Osteocyte (in vitro differentiated cells): ENCODE data around the gene CXXC5. TPM values are rescaled to one million over a fixed set of nuclear protein-coding genes. Genes with fewer than 3 reads are reported as not detected.

Source experiments
- DNase-seq: peaks from one replicate; pipeline ENCODE4 v3.0.0; 2021; ENCODE audit warnings: mixed read lengths; ENCODE audit not compliant: unreplicated experiment; ENCODE audit errors: extremely low spot score
- H3K27ac Mint-ChIP-seq: one replicate; pipeline ENCODE4 v1.8.0; 2021; ENCODE audit warnings: mild to moderate bottlenecking, mixed read lengths; ENCODE audit not compliant: unreplicated experiment
- H3K27me3 Mint-ChIP-seq: one replicate; pipeline ENCODE4 v1.8.0; 2021; ENCODE audit warnings: mixed read lengths; ENCODE audit not compliant: unreplicated experiment
- H3K36me3 Mint-ChIP-seq: one replicate; pipeline ENCODE4 v1.8.0; 2021; ENCODE audit warnings: mixed read lengths; ENCODE audit not compliant: unreplicated experiment
- H3K4me1 Mint-ChIP-seq: one replicate; pipeline ENCODE4 v1.8.0; 2021; ENCODE audit warnings: mixed read lengths; ENCODE audit not compliant: unreplicated experiment
- H3K4me3 Mint-ChIP-seq: one replicate; pipeline ENCODE4 v1.8.0; 2021; ENCODE audit warnings: mild to moderate bottlenecking, moderate library complexity, mixed read lengths; ENCODE audit not compliant: unreplicated experiment
- H3K9me3 Mint-ChIP-seq: one replicate; pipeline ENCODE4 v1.8.0; 2021; ENCODE audit warnings: mixed read lengths; ENCODE audit not compliant: unreplicated experiment
- CTCF ChIP-seq: fragments of 200-600 bp; sonication (generic); IDR thresholded peaks from 2 replicates; pipeline ENCODE4 v1.5.0; 2021; ENCODE audit warnings: antibody characterized with exemption, mild to moderate bottlenecking, moderate library complexity
- total RNA-seq: library from RNA; stranded (reverse); gene quantifications from 2 replicates; pipeline ENCODE4 v1.2.1, GENCODE V29; 2021

CXXC5 gene
- total RNA-seq, 1 donor from 2014 or later: 259 TPM

- H3K27ac Mint-ChIP-seq: peak overlapping the region; percentile 95
- H3K36me3 Mint-ChIP-seq: peaks cover 4% of the 10 kb centered on the region
- no peaks in the 10 kb centered on the region for H3K27me3 Mint-ChIP-seq
- no peaks in the 10 kb centered on the region for H3K9me3 Mint-ChIP-seq
- TF ChIP-seq CTCF: no peak
- no peak for DNase-seq
- peaks cover 91% of the 10 kb centered on the region for H3K4me1 Mint-ChIP-seq
- peak overlapping the region; percentile 61 for H3K4me3 Mint-ChIP-seq
Observed at GRCh38 chr5:139657363-139658321, 9.5 kb downstream of the CXXC5 start.

- Mint-ChIP-seq H3K4me3 (peak overlapping the region; percentile 67), H3K9me3 (no peaks in the 10 kb centered on the region), H3K27ac (peak overlapping the region; percentile 95), H3K4me1 (peaks cover 90% of the 10 kb centered on the region), H3K36me3 (peaks cover 4% of the 10 kb centered on the region), H3K27me3 (no peaks in the 10 kb centered on the region)
- DNase-seq: no peak
- TF ChIP-seq CTCF: peak; percentile 15
Observed at GRCh38 chr5:139658501-139658927, 10.4 kb downstream of the CXXC5 start.

GRCh38 chr5:139658928-139659667 is 10.9 kb downstream of the CXXC5 start:
- Mint-ChIP-seq H3K27ac (peak overlapping the region; percentile 95), H3K27me3 (no peaks in the 10 kb centered on the region), H3K4me3 (peak overlapping the region; percentile 67), H3K36me3 (peaks cover 4% of the 10 kb centered on the region), H3K4me1 (peaks cover 86% of the 10 kb centered on the region), H3K9me3 (no peaks in the 10 kb centered on the region)
- no peak for TF ChIP-seq CTCF
- DNase-seq: peak; percentile 95

- Mint-ChIP-seq H3K4me1 (peaks cover 86% of the 10 kb centered on the region), H3K36me3 (peaks cover 4% of the 10 kb centered on the region), H3K4me3 (peak overlapping the region; percentile 67), H3K27me3 (no peaks in the 10 kb centered on the region), H3K27ac (peak overlapping the region; percentile 95), H3K9me3 (no peaks in the 10 kb centered on the region)
- peak; percentile 94 for DNase-seq
- TF ChIP-seq CTCF: no peak
Observed at GRCh38 chr5:139659695-139660101, 11.5 kb downstream of the CXXC5 start.
